ENCODE measurements around the gene NTM.

NTM gene

GRCh38 chr11:131875611-131876010, 505.2 kb downstream of the NTM start:
- ChIA-PET POLR2A (no interaction called here), CTCF (interaction anchor here (0.8 kb wide), 1 partner anchor 17 kb away, joined by 5 read pairs; no protein-coding TSS in a partner anchor)
- TF ChIP-seq ZNF792 (tag by site-specific recombination; IDR thresholded peaks at IDR 0.05): no peak
- TF ChIP-seq EGR2 (tag by site-specific recombination; IDR thresholded peaks at IDR 0.05; ENCODE audit: low read depth): no peak
- no peak for TF ChIP-seq ZNF596 (tag by site-specific recombination; IDR thresholded peaks at IDR 0.05)
- TF ChIP-seq, protein P1, sequence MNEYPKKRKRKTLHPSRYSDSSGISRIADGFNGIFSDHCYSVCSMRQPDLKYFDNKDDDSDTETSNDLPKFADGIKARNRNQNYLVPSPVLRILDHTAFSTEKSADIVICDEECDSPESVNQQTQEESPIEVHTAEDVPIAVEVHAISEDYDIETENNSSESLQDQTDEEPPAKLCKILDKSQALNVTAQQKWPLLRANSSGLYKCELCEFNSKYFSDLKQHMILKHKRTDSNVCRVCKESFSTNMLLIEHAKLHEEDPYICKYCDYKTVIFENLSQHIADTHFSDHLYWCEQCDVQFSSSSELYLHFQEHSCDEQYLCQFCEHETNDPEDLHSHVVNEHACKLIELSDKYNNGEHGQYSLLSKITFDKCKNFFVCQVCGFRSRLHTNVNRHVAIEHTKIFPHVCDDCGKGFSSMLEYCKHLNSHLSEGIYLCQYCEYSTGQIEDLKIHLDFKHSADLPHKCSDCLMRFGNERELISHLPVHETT (tag by site-specific recombination; IDR thresholded peaks at IDR 0.05): no peak
- TF ChIP-seq ZBTB8A (tag by site-specific recombination; IDR thresholded peaks at IDR 0.05): no peak
- no peak for TF ChIP-seq ZBTB48 (tag by site-specific recombination; IDR thresholded peaks at IDR 0.05)
- no peak for TF ChIP-seq ZNF211 (tag by site-specific recombination; IDR thresholded peaks at IDR 0.05; ENCODE audit: low read depth)

DNA sequence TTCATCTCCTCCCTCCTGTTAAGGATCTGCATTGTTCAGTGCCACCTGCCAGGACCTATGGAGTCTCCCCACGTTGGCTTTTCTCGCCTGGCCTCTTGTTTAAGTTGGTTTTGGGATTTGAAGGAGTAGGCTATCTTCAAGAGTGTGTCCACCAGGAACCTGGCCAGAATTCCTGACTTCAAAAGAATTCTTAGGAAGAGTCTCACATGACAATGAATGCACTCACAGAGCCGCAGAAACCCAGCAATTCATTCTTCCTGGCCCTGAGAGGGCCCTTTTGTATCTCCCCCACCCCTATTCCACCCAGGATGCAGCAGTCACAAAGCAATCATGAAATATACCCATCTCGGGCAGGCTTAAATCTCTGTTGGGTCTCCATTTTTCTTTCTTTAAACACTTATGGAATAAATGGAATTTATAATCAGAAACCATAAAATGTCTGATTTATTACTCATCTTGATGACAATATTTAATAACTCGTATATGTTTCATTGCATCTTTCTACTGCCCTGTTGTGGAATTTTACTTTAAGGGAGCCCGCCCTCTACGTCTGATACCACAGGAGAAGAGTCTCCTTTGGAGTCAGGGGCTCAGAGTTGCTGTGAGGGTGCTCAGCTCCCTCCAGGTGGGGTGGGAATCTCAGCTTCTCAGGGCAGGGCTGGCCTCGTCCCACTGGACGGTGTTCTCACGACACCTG, 507.0 kb downstream of the NTM start:
- no peaks in the 10 kb centered on the region for H3K4me1 ChIP-seq (ENCODE audit: control insufficient read depth, insufficient read depth, low read length)
- H3K36me3 ChIP-seq (ENCODE audit: control insufficient read depth in 2 of 2, insufficient read depth in 1 of 2, low read length in 2 of 2): no peaks in the 10 kb centered on the region
- ChIA-PET CTCF (no interaction called here), POLR2A (no interaction called here)
- TF ChIP-seq PRDM2 (tag by site-specific recombination; IDR thresholded peaks at IDR 0.05; ENCODE audit: borderline replicate concordance): no peak
- no peak for TF ChIP-seq ZNF623 (tag by site-specific recombination; IDR thresholded peaks at IDR 0.05)
- TF ChIP-seq BCL11A (tag by site-specific recombination; IDR thresholded peaks at IDR 0.05; ENCODE audit: low read depth): no peak
- TF ChIP-seq ZNF768 (tag by site-specific recombination; IDR thresholded peaks at IDR 0.05): no peak
- TF ChIP-seq GLIS1 (tag by site-specific recombination; IDR thresholded peaks at IDR 0.05): no peak
- TF ChIP-seq ZNF175 (tag by site-specific recombination; IDR thresholded peaks at IDR 0.05): no peak
- TF ChIP-seq KLF10 (tag by site-specific recombination; IDR thresholded peaks at IDR 0.05): no peak
- no peak for TF ChIP-seq ZNF76 (tag by site-specific recombination; IDR thresholded peaks at IDR 0.05; ENCODE audit: borderline replicate concordance, low read depth)
- no peak for TF ChIP-seq ZNF707 (tag by site-specific recombination; IDR thresholded peaks at IDR 0.05)
- TF ChIP-seq ZNF302 (tag by site-specific recombination; IDR thresholded peaks at IDR 0.05; ENCODE audit: low read depth): no peak
- no peak for TF ChIP-seq ZNF488 (tag by site-specific recombination; IDR thresholded peaks at IDR 0.05)
- no peak for TF ChIP-seq HOXA7 (CRISPR knock-in tag; IDR thresholded peaks at IDR 0.05; ENCODE audit: borderline replicate concordance)
- TF ChIP-seq, protein P2, sequence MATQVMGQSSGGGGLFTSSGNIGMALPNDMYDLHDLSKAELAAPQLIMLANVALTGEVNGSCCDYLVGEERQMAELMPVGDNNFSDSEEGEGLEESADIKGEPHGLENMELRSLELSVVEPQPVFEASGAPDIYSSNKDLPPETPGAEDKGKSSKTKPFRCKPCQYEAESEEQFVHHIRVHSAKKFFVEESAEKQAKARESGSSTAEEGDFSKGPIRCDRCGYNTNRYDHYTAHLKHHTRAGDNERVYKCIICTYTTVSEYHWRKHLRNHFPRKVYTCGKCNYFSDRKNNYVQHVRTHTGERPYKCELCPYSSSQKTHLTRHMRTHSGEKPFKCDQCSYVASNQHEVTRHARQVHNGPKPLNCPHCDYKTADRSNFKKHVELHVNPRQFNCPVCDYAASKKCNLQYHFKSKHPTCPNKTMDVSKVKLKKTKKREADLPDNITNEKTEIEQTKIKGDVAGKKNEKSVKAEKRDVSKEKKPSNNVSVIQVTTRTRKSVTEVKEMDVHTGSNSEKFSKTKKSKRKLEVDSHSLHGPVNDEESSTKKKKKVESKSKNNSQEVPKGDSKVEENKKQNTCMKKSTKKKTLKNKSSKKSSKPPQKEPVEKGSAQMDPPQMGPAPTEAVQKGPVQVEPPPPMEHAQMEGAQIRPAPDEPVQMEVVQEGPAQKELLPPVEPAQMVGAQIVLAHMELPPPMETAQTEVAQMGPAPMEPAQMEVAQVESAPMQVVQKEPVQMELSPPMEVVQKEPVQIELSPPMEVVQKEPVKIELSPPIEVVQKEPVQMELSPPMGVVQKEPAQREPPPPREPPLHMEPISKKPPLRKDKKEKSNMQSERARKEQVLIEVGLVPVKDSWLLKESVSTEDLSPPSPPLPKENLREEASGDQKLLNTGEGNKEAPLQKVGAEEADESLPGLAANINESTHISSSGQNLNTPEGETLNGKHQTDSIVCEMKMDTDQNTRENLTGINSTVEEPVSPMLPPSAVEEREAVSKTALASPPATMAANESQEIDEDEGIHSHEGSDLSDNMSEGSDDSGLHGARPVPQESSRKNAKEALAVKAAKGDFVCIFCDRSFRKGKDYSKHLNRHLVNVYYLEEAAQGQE (tag by site-specific recombination; IDR thresholded peaks at IDR 0.05): no peak
- TF ChIP-seq ZNF654 (tag by site-specific recombination; IDR thresholded peaks at IDR 0.05; ENCODE audit: low read depth): no peak
- no peak for TF ChIP-seq ZXDB (tag by site-specific recombination; IDR thresholded peaks at IDR 0.05)
- H3K9me3 ChIP-seq (ENCODE audit: control insufficient read depth, insufficient read depth, low read depth, low read length): no peaks in the 10 kb centered on the region
- no peak overlapping the region for H3K27ac ChIP-seq (ENCODE audit: extremely low read depth, low read depth, low read length)
- H3K4me3 ChIP-seq (ENCODE audit: low read depth, low read length): no peak overlapping the region

More at GRCh38 chr11:131875611-131876010, 505.2 kb downstream of the NTM start:
- H3K36me3 ChIP-seq (ENCODE audit: control insufficient read depth in 2 of 2, insufficient read depth in 1 of 2, low read length in 2 of 2): no peaks in the 10 kb centered on the region
- H3K4me3 ChIP-seq (ENCODE audit: low read depth, low read length): no peak overlapping the region
- no peaks in the 10 kb centered on the region for H3K9me3 ChIP-seq (ENCODE audit: control insufficient read depth, insufficient read depth, low read depth, low read length)
- no peak overlapping the region for H3K27ac ChIP-seq (ENCODE audit: extremely low read depth, low read depth, low read length)
- no peaks in the 10 kb centered on the region; the same call in 1 of the 2 replicates for H3K4me1 ChIP-seq (ENCODE audit: control insufficient read depth, insufficient read depth, low read length)

All from HEK293 (cell line).